Uterus (tissue), 4 donors: ENCODE measurements around the gene RNPEP. TPM values are rescaled to one million over a fixed set of nuclear protein-coding genes. Genes with fewer than 3 reads are reported as not detected.
"Not testable (repeated sequence)": the region's sequence is repeated elsewhere in the genome, so short reads cannot be mapped to it uniquely, and the experiment has no call there.

ENCODE experiments used
- DNase-seq, 2 donors: peaks; one replicate each; pipeline ENCODE4 v3.0.0-alpha.2; 2019 to 2020
- H3K27ac ChIP-seq, 2 donors: fragments of 200-600 bp; sonication (generic); 1 replicate in 1 of 2; 2 replicates in 1 of 2; pipeline ENCODE4 v1.5.1; 2016 to 2018
- H3K27me3 ChIP-seq, 2 donors: fragments of 200-600 bp; sonication (generic); one replicate each; pipeline ENCODE4 v1.5.1; 2018 to 2019; ENCODE audit warnings: control low read depth in 1 of 2
- H3K36me3 ChIP-seq, 2 donors: fragments of 200-600 bp; sonication (generic); one replicate each; pipeline ENCODE4 v1.5.1; 2019; ENCODE audit warnings: control low read depth in 1 of 2
- H3K4me1 ChIP-seq, 2 donors: fragments of 200-600 bp; sonication (generic); one replicate each; pipeline ENCODE4 v1.5.1; 2018 to 2019; ENCODE audit warnings: control low read depth in 1 of 2
- H3K4me3 ChIP-seq, 2 donors: fragments of 200-600 bp; sonication (generic); 1 replicate in 1 of 2; 2 replicates in 1 of 2; pipeline ENCODE4 v1.5.1; 2018 to 2019; ENCODE audit warnings: mild to moderate bottlenecking in 1 of 2
- H3K9me3 ChIP-seq, 2 donors: fragments of 200-600 bp; sonication (generic); one replicate each; pipeline ENCODE4 v1.5.1; 2019; ENCODE audit warnings: control low read depth in 1 of 2
- CTCF ChIP-seq, 4 experiments: fragments of 200-600 bp in 2 of 4; fragments of 450-650 bp in 2 of 4; sonication (generic) in 2 of 4; IDR thresholded peaks; one replicate each; pipeline ENCODE4 v1.5.1; 2016 to 2019; ENCODE audit warnings: antibody characterized with exemption in 4 of 4, mild to moderate bottlenecking in 2 of 4, moderate library complexity in 1 of 4
- POLR2A ChIP-seq, 2 donors: fragments of 450-650 bp; IDR thresholded peaks; one replicate each; pipeline ENCODE4 v1.6.1; 2016; ENCODE audit warnings: antibody characterized with exemption in 2 of 2, mild to moderate bottlenecking in 1 of 2, moderate library complexity in 1 of 2
- intact Hi-C: fragments of 100-400 bp; cut with DNase I; formaldehyde crosslinking; loops from one replicate; pipeline ENCODE4 v1.15.1; 2023; ENCODE audit warnings: low total_unique reads
- microRNA-seq: library from miRNA; unstranded; fragments of <30 nt; microRNA quantifications from one replicate; pipeline ENCODE4, GENCODE V29; 2016; ENCODE audit warnings: borderline microRNAs expressed, borderline replicate concordance
- small RNA-seq: library from RNA; depleted of rRNA; stranded (forward); fragments of <200 nt; gene quantifications from one replicate; pipeline ENCODE3, GENCODE V24; 2016
- total RNA-seq, 4 donors: library from RNA; depleted of rRNA in 3 of 4; stranded (reverse); fragments of >200 nt in 3 of 4; gene quantifications; one replicate each; pipeline versions ENCODE4 v1.1.0 to v1.2.4, GENCODE V29; 2014 to 2023
- donor health status: DM: yes; HTN: yes; CAD: no.

Gene RNPEP
- total RNA-seq, 4 donors from 2014 or later: 17.9 to 64.8 (median 41.7) TPM

- Histone ChIP-seq H3K27ac (no peak overlapping the region), H3K9me3 (no peaks in the 10 kb centered on the region), H3K27me3 (no peaks in the 10 kb centered on the region), H3K4me1 (no peaks in the 10 kb centered on the region), H3K4me3 (no peak overlapping the region), H3K36me3 (no peaks in the 10 kb centered on the region)
- no peak for DNase-seq
- no peak for TF ChIP-seq CTCF (IDR thresholded peaks at IDR 0.05)
- intact Hi-C loops: no loop called here
Measured at GRCh38 chr1:202046748-202047708, 64.6 kb downstream of the RNPEP start.

DNA sequence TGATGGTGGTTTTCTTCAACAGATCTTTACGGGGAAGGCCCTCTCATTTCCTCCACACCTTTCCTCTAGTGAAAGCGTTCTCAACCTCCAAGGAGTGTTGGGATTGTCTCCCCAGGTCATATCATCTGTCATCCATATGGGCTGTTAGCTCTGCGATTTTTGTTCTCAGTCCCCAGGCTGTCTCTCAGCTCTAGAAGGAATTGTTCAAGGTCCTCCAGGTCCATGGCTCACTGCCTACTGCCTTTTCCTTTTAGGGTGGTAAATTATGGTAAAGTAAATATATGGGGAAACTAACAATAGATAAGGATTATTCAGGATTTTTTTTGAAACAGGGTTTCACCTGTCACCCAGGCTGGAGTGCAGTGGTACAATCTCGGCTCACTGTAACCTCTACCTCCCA is 65.5 kb downstream of the RNPEP start:
- H3K9me3 ChIP-seq: no peaks in the 10 kb centered on the region
- intact Hi-C loops: no loop called here
- no peak overlapping the region for H3K27ac ChIP-seq

DNA sequence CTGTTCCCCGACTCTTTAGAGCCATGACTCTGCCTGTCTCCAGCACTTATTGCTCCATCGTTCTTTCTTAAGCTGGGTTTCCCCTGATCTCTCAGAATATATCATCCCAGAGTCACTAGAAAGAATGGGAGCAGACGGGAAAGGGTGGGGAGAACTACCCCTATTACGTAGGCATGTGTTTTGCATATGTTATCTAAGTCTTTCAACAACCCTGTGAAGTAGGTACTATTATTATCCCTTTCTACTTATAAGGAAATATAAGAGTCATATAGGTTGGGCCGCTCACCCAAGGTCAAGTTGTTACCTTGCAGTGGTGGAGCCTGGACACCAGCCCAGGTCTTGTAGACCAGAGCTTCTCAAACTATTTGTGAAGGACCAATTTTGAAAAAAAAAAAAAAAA is 66.7 kb downstream of the RNPEP start:
- no peaks in the 10 kb centered on the region for H3K36me3 ChIP-seq
- intact Hi-C loops: no loop called here
- H3K27ac ChIP-seq: no peak overlapping the region
- H3K9me3 ChIP-seq: no peaks in the 10 kb centered on the region
- DNase-seq: no peak
- no peak for TF ChIP-seq CTCF (IDR thresholded peaks at IDR 0.05)
- no peak for TF ChIP-seq POLR2A (IDR thresholded peaks at IDR 0.05)
- H3K4me1 ChIP-seq: no peaks in the 10 kb centered on the region
- H3K27me3 ChIP-seq: no peaks in the 10 kb centered on the region
- no peak overlapping the region for H3K4me3 ChIP-seq

More for the DNA sequence above, 65.5 kb downstream of the RNPEP start:
- H3K36me3 ChIP-seq: no peaks in the 10 kb centered on the region
- DNase-seq: no peak
- TF ChIP-seq POLR2A (IDR thresholded peaks at IDR 0.05) (no peak), CTCF (IDR thresholded peaks at IDR 0.05) (no peak)
- H3K27me3 ChIP-seq: no peaks in the 10 kb centered on the region
- H3K4me1 ChIP-seq: no peaks in the 10 kb centered on the region
- H3K4me3 ChIP-seq: no peak overlapping the region

DNA sequence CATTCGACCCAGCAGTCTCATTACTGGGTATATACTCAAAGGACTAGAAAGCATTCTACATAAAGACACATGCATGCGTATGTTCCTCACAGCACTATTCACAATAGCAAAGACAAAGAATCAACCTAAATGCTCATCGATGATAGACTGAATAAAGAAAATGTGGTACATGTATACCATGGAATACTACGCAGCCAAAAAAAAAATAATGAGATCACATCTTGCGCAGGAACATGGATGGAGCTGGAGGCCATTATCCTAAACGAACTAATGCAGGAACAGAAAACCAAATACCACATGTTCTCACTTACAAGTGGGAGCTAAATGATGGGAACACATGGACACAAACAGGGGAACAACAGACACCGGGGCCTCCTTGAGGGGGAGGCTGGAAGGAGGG is 71.6 kb downstream of the RNPEP start:
- Histone ChIP-seq H3K9me3 (no peaks in the 10 kb centered on the region), H3K27me3 (no peaks in the 10 kb centered on the region), H3K36me3 (no peaks in the 10 kb centered on the region), H3K4me1 (no peaks in the 10 kb centered on the region), H3K27ac (no peak overlapping the region), H3K4me3 (no peak overlapping the region)
- intact Hi-C loops: no loop called here
- TF ChIP-seq CTCF (IDR thresholded peaks at IDR 0.05): no peak
- TF ChIP-seq POLR2A (IDR thresholded peaks at IDR 0.05): no peak
- DNase-seq: no peak

GRCh38 chr1:202054673-202055072 is 72.2 kb downstream of the RNPEP start:
- H3K4me1 ChIP-seq, DNase-seq, H3K4me3 ChIP-seq, H3K9me3 ChIP-seq, H3K27ac ChIP-seq, intact Hi-C loops, H3K36me3 ChIP-seq, H3K27me3 ChIP-seq: not testable (repeated sequence)

Small RNA genes lying within 50 kb of the gene (microRNA-seq; reads per million reads assigned to microRNA genes)
- gene MIR6740: not detected

Small RNA genes lying within 50 kb of the gene (small RNA-seq; reads per million reads assigned to genes)
- gene AL691482.1 (not detected), gene AL691482.2 (not detected), gene MIR6740 (not detected), gene RF00156 (not detected)

Other genes with a start within 250 kb of the RNPEP start
- gene IPO9, start 153.5 kb upstream of the RNPEP start, total RNA-seq: 10 to 100 TPM in 3 of 4 donors, 1 to 10 TPM in 1; 8.8 to 48.5 (median 35.2) TPM
- gene SHISA4, start 93.8 kb upstream of the RNPEP start, total RNA-seq: 10 to 100 TPM in 2 of 4 donors, 1 to 10 TPM in 2; 2.1 to 52.8 (median 12.0) TPM
- gene LMOD1, start 36.1 kb upstream of the RNPEP start, total RNA-seq: 100 to 1,000 TPM in 3 of 4 donors, 10 to 100 TPM in 1; 38.9 to 377 (median 147) TPM
- 10 to 100 TPM; 18.7 to 34.9 (median 29.7) TPM for gene TIMM17A, start 27.1 kb upstream of the RNPEP start, total RNA-seq
- gene ELF3, start 27.9 kb downstream of the RNPEP start, total RNA-seq: 10 to 100 TPM in 1 of 4 donors, 1 to 10 TPM in 3; 1.0 to 67.7 (median 2.0) TPM
- gene GPR37L1, start 140.3 kb downstream of the RNPEP start, total RNA-seq: under 1 TPM in 2 of 4 donors, not detected in 2; 0.09 to 0.21 TPM
- gene ARL8A, start 162.1 kb downstream of the RNPEP start, total RNA-seq: 10 to 100 TPM in 3 of 4 donors, 1 to 10 TPM in 1; 4.6 to 86.2 (median 18.7) TPM
- 1 to 10 TPM in 2 of 4 donors, under 1 TPM in 1, not detected in 1; 0.79 to 8.5 (median 1.8) TPM for gene PTPN7, start 178.0 kb downstream of the RNPEP start, total RNA-seq
- gene LGR6, start 211.2 kb downstream of the RNPEP start, total RNA-seq: 1 to 10 TPM in 3 of 4 donors, not detected in 1; 3.5 to 7.2 (median 4.0) TPM